GM04504 (cell line): ENCODE results near the gene C19orf73.
"Not testable (repeated sequence)": the region's sequence is repeated elsewhere in the genome, so short reads cannot be mapped to it uniquely, and the experiment has no call there.

Experiments used
- DNase-seq: peaks from one replicate; pipeline ENCODE4 v3.0.0-alpha.2; 2012; ENCODE audit warnings: low read depth

C19orf73 gene

GRCh38 chr19:49101160-49101559 lies 17.8 kb downstream of the C19orf73 start:
- DNase-seq = no peak

GRCh38 chr19:49098795-49099194 lies 20.1 kb downstream of the C19orf73 start:
- no peak for DNase-seq

DNA sequence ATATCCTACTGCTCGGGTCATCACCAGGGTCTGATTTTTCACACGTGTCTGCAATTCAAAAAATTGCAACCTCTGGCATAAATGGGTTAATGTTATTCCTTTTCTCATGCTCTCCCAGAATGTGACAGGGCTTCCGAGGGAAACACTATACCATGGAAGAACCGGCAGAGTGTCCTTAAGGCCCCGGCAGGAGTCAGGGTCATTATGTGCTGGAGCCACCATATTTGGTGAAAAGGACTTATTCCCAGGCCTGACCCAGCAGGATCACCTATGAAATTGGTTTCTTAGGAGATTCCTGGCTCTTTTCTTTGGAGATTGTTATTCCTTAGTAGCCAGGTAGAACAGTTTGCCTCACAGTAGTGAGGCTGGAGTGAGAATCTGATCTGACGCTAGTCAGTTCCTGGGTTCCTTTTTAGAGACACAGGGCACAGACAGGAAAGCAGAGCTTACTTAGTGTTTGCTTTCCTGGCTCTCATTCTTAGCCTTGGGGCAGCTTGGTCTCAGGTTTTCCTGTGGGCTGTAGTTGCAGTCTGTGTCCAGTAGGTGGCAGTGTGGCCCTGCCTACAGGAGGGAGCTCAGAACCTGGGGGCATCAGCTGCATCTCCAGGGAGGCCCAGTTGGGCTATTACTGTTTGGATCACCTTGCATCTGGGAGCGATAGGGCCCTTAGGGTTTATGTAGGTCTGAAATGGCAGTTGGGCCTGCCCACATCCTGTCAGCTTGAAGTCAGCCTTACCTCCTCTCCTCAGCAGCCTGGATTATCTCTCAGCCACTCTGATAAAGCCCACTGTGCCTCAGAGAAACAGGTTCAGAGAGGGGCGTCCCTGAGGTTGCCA lies 21.3 kb downstream of the C19orf73 start:
- DNase-seq = peak; percentile 57

DNA sequence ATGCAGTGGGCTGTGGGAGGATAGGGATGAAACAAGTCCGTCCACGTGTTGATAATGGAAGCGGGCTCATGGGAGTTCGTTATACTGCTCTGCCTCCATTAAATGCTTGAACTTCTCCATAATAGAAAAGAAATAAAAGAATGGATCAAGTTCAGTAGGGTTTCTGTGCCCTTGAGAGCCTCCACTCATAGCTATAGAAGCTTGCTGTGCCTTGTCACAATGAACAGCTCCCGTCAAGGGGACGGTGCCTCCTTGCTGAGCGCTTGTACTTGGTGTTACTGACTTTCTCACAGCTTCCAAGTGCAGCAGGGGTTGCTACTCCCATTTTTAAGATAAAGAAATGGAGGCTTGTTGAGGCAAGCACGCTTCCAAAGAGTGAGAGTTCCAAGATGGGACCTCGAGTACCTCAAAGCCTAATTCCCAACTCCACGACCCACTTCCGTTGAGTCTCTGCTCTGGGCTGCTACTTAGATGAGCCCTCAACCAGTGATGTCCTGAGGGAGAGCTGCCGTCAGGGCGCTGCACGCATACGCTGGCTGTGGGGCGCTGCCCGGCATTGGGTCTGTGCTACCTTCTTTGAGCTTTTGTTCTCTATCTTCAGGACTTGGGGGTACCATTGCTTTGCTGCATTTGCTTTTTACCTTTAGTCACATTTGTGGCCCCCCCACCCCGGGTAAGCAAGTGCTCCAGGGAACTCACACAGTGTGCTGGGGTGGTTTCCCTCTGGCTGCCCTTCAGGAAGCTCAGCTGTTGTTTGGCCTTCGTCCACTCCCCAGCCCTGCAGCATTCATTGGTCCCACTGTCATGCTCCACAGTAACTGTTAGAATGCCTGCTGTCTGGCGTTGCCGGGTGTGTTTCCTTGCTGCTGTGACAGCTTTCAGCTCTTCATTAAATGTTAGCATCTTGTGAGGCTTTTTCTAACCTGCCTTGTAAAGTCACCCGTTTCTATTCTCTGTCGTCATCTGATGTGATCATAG lies 24.1 kb downstream of the C19orf73 start:
- DNase-seq = no peak

GRCh38 chr19:49092686-49093085 lies 26.3 kb downstream of the C19orf73 start:
- no peak for DNase-seq

GRCh38 chr19:49091391-49092038 lies 27.4 kb downstream of the C19orf73 start:
- no peak for DNase-seq

GRCh38 chr19:49086296-49086695 lies 32.6 kb downstream of the C19orf73 start:
- DNase-seq = no peak

- no peak for DNase-seq
These were observed 33.1 kb downstream of the C19orf73 start for GRCh38 chr19:49085868-49086232.

GRCh38 chr19:49085020-49085867 lies 33.7 kb downstream of the C19orf73 start, which contains the start of gene SNRNP70:
Gene SNRNP70, plus strand, starts transcription at chr19:49085451. Its CDS starts 964 bp downstream, at chr19:49086415.
- peak; percentile 99 for DNase-seq

- DNase-seq = no peak
These were observed 34.5 kb downstream of the C19orf73 start for GRCh38 chr19:49084206-49085019.

DNA sequence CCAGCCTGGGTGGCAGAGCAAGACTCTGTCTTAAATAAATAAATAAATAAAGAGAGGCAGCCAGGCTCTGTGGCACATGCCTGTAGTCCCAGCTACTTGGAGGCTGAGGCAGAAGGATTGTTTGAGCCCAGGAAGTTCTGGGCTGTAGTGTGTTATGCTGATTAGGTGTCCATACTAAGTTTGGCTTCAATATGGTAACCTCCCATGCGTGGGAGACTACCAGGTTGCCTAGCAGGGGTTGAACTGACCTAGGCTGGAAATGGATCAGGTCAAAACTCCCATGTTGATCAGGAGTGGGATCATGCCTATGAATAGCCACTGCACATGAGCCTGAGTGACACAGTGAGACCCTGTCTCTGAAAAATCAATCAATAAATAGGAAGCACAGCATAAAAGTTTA lies 37.7 kb downstream of the C19orf73 start:
- DNase-seq = no peak

- DNase-seq = no peak
These were observed 38.6 kb downstream of the C19orf73 start for GRCh38 chr19:49080392-49080791.

- DNase-seq = not testable (repeated sequence)
These were observed 44.1 kb downstream of the C19orf73 start for GRCh38 chr19:49074869-49075268.

DNA sequence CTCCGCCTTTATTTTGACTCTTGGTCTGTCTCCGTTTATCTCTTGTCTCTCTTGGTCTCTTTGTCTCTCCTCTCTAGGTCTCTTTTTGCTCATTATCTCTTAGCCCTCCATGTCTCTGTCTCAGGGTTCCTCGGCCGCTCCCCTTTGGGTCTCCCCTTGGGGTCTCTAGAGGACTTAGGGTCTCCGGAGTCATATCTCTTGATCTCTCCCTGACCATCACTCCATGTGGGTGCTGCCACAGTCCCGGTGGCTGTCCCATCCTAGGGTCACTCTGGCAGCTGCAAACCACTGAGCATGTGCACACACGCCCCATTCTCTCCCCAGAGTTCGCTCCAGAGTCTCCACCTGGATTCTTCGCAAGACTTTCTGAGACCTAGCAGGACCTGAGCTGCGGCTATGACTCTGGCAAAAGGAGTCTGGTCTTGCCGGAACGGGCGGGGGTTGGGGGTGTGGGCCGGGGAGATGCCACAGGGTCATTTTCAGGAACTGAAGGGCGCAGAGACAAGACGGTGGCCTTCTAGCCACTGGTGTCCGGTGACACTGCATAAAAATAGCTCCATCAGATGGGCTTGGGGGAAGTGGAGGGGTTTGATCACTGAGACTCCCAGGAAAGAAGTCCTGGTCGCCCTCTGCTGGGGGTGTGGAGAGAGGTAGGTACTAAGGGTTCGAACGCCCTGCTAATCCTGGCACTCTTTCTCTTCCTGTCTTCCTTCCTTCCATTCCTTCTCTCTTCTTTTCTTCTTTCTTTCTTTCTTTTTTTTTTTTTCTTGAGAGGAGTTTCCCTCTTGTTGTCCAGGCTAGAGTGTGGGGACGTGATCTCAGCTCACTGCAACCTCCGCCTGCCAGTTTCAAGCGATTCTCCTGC lies 45.2 kb downstream of the C19orf73 start:
- DNase-seq = no peak

- DNase-seq = no peak
These were observed 46.9 kb downstream of the C19orf73 start for GRCh38 chr19:49071860-49072547.

- no peak for DNase-seq
These were observed 48.5 kb downstream of the C19orf73 start for GRCh38 chr19:49070416-49070815.

DNA sequence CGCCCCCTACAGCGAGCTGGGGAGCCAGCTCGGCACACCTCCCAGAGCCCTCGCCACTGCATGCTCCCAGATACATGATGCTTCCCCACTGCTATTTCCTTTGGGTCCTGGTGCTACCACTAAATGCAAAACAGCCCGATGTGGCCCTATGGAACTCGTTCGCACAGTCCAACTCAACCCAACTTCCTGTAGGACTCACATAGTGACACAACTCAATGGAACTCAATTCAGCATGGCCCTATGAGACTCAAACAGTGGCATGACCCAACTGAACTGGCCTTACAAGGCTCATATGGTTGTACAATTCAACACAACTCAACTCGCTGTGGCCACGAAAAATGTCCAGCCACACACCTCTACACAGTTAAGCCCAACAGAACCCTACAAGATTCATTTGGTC lies 49.9 kb downstream of the C19orf73 start:
- no peak for DNase-seq
